Measurements from ENCODE around the gene KCNJ15.

The KCNJ15 gene

DNA sequence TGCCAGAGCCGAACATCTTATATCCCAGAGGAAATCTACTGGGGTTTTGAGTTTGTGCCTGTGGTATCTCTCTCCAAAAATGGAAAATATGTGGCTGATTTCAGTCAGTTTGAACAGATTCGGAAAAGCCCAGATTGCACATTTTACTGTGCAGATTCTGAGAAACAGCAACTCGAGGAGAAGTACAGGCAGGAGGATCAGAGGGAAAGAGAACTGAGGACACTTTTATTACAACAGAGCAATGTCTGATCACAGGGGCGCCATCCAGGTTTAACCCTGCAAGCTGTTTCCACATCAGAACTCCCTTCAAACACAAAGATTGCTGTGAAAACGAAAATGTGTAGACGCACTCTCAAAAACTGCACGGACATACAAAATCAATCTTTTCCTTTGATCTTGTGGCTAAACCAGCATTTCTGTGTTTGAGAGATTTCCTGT, 43.4 kb downstream of the KCNJ15 start:
- no peak for DNase-seq

DNA sequence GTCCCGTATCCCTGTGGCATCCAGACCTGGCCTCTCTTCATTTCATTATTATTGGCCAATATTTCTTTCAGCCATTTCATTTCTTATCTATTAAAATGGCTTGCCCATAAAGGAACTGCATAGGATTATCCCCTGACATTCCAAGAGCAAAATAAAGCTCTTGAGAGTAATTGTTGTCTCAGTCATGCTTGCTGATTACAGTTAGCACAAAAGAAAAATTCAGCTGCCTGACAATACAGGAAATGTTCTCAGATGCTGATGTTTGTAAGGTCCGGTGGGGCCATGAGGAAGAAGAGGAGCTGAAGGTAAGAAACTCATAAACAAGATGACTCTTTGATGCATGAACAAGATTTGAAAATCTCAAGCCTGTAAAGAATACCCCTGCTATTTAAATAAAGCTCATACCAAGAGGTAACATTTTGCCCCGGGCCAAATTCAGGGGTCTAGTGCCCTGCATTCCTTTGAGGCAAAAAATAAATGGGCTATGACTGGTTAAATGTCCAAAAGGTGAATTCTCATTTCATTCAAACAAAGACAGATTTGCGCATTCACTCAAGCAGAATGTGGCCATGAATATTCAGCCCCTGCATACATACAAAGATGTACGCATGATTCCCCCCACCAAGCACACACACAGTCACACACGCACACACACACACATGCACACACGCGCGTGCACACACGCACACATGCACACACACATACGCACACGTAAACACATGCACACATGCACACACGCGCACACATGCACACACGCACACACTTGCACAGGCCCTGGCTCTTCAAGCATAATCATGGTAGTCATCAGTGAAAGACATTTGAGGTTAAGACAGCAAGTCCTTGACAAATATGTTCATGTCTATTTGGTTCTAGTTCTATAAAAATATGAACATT, 44.8 kb downstream of the KCNJ15 start:
- DNase-seq = no peak

DNA sequence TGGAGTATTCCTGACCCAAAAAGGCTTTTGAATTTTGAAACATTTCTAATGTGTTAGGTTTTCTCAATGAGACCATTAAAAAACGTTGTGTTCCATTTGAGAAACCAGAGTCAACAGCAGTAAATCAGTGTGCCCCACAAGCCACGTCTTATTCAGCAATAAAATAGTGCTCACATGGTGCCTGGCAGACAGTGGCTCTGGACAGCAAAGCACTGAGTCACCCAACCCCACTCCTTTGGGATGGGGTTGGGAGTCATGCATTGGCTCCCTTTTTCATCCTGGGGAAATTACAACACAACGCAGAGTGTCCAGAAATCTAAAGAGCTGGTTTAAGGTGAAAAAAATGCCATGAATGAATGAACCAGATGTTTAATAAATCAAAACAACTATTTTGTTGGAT, 46.5 kb downstream of the KCNJ15 start:
- DNase-seq = no peak

DNA sequence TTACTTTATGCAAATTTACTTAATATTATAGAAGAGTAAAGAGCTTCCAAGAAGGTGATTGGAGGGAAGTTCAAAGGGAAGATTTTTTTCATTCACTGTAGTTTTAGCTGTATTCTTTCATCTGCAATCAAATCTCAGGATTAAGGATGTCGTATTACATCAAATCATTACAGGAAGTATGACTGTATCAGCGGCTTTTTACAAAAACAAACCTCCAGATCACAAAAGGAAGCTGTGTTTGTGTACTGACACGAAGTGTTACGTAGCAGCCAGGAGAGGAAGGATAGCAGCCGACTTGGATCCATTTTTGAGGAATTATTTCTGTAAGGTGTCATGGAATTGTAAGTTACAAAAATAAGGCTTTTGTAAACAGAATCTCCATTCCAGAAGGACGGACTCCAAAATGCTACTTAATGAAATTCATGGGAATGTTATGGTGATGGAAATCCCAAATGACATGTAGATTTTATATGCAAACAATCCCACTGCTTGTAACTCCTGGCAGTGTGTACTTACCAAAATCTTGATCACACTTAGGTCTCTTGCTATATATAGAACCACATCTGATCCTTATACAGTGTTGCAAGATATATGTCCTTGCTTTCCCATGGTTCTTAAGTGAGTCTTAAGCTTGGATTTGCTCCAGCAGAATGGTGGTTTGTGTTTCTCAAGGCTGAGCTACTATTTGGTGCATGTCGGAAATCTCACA, 49.8 kb downstream of the KCNJ15 start:
- DNase-seq = no peak

DNA sequence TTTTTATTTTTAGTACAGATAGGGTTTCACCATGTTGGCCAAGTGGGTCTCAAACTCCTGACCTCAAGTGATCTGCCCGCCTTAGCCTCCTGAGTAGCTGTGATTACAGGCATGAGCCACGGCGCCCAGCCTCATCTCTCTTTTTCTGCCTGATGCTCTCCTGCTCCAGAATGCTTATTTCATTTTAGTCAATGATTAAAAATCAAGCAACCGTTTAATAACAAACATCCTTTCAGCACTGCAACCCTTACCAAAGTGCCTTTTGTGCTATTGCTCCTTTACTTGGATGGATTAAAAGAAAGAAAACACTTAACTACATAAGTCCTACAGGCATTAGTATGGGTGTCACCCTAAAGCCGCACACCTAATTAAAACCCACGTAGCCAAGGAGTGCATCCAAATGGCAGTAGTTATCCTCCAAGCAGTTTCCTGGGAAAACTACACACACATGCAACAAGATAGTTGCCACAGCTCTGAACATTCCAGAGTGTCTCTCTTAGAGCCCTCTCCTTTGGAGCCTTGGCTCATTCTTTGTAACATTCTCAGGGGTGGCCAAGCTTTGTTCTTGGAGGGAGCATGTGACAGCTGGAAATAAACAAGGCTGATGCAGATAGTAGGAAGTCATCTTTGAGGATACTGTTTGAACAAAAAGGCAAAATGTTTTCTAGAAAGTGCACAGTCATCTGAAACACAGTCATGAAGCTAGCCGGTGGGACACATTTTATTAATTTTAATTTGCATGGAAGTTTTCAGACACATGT, 51.2 kb downstream of the KCNJ15 start:
- no peak for DNase-seq

DNA sequence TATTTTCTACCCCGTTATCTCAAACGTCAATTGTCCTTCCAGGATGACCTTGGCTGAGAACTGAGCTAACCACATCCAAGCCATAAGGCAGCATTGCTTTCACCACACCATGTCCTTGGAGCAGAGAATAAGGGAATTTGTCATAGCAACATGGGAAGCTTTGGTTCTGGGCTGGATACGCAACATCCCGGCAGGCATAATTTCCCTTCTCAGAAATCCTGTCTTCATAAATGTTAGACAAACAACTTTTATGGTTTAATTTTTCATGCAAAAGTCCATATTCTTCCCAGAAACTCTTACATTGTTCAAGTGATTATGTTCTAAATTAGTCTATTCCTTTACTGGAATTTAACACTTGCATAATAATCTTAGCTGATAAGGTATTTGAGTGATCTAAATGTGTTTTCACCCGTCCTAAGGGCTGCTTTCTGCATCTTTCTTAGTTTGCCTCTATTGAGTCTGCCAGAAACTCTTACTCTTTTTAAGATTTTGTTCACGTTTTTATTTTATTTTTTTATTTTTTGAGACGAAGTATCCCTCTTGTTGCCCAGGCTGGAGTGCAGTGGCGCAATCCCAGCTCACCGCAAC, 51.8 kb downstream of the KCNJ15 start:
- DNase-seq = no peak

DNA sequence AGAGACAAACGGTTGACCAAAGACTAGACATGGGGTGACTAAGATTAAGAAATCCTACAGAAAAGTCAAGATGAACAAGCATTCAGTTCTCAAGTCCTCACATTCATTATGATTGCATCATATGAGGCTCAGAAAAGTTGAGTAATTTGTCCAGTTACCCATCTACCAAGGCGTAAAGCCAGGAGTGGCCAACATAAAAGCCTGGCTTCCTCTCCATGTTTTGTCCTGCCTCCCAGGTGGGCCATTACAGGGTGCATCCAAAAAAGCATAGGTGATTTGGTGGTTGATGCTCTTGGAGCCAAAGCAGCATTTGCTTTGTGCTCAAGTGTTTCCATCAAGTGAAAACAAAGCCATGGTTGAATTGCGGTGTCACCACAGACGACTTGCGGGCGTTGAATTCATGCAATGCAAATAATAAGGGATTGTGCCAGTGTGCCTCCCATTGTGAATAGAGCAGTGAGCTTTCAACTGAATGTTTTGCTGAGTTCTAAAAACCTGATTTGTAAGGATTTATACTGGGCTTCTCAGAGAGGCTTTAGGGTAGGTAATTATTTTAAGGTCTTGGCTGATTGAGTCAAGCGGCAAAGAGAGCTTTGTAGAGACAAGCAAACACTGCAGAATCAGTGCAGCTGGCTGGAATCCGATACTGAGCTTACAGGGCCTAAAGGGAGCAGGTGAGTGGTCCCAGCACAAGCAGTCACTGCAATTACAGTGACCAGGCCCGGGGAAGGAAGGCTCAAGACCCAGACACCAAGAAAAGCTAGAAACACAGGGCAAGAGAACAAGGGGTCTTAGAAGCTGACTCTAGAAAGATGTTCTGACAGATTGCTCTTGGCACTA, 54.1 kb downstream of the KCNJ15 start:
- no peak for DNase-seq

DNA sequence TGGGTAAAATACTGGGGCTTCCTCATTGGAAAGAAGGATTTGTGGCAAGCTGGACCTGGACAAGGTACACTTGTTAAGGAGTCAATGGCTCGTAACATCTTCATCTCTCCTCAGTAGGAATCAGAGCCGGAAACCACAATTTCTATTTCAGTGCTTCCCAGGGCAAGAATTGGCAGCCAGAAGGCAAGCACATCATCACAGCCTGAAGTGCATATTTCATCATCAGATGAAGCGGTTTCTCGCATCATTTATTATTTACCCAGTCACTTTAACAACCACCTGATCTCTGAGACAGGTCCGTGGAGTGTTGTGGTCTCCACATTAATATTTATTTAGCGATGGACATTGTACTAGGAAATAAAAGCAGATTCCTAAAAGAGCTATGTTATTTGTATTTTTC, 55.0 kb downstream of the KCNJ15 start:
- no peak for DNase-seq

DNA sequence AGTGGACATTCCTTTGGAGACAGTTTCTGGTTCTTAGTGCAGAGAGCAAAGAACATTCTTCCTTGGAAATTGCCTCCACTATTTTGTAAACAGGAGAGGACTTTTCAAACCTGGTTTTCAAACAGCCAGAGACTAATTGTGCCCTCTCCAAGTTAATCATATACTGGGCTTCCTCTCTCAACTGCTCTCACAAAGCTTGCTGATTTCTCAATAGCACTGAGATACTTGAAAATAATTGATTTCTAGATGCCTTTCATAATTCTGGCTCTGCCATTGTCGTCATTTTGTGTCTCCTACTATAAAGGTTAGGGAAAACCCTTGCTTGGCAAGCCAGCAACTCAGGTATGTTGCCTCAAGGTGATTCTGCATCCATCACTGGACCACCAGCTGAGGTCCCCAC, 56.0 kb downstream of the KCNJ15 start:
- DNase-seq = no peak

DNA sequence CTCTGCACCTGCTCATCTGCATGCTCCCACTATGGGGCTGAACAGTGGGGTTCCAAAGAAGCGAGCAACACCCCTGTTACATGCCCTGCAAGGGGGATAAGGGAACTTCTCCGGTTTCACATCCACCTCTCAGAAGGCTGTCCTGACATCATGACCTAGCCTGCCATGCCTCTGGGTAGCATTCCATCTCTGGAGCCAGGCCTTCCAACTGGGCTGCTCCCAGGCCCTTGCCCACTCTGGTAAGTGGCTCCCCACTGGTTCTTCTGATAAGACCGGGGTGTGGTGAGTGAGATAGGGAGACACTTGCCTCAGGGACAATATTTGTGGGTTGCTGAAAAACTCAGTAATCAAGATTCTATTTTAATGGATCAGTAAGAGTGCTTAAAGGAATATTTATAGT, 57.8 kb downstream of the KCNJ15 start:
- no peak for DNase-seq

DNA sequence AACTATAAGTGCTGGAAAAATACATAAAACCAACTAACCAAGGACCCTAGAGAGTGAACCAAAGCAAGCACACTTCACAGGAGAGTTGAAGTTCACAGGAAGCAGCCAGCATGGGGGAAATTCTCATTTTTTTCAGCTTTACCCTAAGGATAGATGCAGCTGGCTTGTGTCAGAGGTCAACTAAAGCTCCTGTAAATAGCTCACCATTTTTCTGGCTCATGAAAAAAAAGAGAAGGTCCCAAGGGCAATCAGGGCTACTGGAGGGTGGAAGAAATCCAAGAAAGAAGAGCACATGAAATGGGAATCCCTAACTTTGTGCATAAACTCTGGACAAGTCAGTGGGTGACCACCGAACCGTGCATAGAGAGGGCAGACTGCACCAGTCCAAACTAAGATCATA, 58.3 kb downstream of the KCNJ15 start:
- no peak for DNase-seq

DNA sequence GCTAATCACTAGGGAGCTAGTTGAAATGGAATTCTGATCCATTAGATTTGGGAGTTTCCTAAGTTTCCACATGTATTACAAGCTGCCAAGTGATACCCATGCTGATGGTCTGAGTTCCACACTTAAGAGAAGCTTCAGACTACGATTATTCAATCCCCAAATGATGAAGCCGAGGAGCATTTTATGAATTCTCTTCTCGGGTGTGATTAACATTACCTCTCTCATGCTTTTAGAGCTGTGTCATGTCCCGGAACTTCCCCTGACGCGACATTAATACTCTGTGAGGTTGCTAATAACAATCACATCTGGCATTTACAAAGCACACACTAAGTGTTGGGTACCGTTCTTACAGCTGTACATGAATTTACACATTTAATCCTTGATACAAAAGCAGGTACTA, 63.0 kb downstream of the KCNJ15 start:
- DNase-seq = no peak

DNA sequence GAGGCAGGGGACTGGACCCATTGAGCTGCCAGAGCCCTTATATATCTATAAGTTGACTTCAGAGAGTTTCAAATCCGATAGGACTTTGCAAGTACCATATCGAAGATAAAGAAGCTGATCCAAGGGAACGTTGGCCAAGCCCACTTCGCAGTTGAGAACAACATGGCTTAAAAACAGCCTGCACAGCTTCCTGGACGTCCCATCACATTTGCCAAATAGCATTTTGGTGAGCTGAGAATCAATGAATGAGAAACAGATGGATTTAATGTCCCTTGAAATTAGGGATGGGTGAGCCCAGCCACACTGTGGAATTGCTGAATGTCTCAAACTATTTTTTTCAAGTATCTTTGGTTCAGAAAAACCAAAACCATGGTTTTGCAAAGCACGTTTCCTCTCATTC, 64.8 kb downstream of the KCNJ15 start:
- DNase-seq = peak in 1 of 2 experiments; percentile 25

DNA sequence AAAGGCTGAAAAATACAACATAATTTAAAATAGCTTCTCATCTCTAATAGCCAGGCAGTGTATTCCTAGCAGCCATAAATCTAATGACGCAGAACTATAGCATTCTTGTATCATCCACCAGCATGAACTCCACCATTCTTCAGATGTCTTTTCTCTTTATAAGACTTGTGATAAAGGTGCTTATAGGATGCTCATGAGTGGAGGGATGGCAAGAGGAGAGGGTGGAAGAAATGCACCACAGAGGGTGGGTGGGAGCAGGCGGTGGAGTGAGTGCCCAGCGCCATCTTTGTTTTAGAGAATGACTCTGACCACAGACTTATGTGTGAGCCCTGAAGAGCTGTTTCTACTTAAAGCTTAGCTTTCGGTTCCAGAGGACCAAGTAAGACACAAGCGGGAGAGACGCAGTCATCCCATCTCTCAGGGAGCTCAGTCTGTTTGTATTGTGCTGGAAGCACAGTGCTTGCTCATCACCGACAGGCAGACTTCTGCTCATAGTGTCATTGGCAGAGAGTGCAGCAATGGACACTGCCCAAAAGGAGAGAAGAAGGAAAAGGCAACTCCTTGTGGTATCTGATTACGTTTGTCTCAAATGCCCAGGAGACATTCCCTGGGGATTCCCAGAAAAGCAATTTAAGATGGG, 65.6 kb downstream of the KCNJ15 start:
- peak in 1 of 2 experiments; percentile 14 for DNase-seq

DNA sequence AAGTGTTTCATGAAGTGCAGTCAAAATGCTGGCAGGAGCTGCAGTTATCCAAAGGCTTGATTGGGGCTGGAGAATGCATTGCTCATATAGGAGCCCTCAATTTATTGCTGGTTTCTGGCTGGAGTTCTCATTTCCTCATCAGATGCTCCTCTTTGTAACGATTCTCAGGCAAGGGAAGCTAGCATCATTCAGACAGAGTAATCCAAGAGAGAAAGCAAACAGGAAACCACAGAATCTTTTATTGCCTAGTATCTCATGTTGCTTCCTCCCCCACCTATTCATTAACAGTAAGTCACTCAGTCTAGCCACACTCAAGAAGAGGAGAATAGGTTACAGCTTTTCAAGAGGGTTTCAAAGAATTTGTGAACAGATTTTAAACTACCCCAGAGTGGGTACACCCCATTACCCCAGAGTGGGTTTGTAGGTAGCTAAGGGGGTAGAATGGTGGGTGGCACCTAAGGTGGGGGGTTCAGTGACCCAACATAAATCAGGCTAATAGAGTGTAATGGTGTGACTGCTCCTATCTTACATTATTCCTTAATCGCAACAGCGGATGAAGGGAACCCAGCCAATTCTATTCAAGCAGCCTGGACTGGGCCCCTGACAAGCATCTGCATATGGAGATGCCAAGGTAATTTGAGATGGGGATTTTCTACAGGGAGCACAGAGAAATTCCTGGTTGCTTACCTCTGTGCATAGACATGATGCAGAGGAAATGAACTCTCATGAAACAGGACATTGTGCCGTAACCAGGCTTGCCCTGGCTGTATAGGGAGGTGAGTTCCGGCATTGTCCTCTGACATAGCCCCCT, 67.1 kb downstream of the KCNJ15 start:
- DNase-seq = peak; percentile 12 to 73

DNA sequence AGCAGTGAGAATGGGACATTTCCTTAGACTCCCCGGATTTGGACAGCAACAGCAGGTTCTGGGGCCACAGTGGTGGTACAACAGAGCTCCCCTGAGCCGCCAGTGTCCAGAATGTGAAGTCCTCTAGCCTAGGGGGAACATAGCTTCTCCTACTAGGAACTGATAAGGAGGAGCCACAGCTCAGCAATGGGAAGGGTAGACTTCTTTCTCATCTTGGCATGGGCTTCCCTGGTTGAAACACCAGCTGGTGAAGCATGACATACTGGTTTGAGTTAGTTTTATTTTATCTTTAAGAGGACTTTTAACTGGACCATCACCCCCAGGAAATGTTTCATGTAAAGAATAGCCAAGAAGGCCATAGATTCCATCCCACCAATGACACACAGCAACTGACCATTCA, 68.4 kb downstream of the KCNJ15 start:
- no peak for DNase-seq

DNA sequence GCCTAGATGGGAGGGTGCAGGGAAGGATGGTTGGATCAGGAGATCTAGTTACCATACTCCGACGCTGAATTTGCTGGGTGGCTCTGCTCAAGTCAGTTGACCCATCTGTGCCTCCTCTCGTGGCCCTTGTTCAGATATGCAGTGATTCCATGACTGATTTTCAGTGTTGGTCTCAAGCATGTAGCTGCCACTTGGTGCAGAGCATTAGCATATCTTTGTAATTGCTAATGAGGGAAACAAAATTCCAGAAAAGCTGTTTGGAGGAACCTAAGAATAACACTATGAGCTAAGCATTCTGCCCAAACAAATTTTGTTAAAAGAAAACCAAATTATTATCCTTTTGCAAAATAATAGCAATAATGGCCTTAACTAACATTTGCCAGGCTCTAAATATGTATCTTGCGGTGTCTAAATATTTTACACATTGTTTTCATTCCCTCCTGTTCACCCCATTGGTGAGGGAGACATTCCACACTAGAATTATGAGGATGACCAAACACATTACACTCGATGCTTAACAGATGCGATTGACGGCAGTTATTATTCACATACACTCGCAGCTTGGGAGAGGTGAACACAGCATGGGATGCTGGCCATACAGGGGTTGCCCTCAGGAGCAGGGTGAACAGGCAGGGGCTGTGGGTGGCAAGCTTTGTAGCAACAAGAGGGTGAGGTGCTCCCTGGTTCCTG, 69.1 kb downstream of the KCNJ15 start:
- DNase-seq = no peak

DNA sequence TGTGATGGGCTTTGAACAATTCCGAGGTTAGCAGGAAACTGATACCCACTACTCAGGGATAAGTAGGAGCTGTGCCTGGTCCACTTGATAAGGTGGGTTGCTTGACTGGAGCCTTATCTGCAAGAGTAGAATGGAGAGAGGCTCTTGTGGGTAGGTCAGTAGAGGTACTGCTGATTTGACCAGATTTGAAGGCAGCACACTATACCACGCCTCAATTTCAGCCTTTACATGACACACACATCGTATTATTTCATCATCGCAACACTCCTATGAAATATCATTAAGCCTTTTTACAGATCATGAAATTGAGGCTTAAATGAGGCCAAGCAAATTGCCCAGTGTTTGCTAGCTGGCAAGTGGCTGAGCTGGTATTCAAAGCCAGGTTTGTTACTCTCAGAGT, 69.6 kb downstream of the KCNJ15 start:
- DNase-seq = no peak

DNA sequence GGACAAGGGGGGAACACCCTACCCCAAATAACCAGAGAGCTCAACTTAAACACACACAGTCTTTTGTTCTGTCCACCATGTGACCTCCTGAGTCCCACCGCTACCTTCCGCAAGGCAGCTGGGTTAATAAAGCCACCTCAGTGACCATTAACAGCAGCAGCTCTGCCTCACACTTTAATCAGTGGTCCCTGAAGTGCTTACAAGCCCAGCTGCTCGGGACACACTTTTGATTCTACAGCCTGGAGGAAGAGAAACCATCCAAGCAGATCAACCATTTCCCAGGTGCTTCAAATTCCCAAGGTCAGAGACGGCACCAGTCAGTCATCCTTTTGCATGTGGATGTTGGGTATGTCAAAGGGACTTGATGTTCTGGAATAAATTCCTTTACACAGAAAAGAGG, 70.1 kb downstream of the KCNJ15 start:
- DNase-seq = no peak

DNA sequence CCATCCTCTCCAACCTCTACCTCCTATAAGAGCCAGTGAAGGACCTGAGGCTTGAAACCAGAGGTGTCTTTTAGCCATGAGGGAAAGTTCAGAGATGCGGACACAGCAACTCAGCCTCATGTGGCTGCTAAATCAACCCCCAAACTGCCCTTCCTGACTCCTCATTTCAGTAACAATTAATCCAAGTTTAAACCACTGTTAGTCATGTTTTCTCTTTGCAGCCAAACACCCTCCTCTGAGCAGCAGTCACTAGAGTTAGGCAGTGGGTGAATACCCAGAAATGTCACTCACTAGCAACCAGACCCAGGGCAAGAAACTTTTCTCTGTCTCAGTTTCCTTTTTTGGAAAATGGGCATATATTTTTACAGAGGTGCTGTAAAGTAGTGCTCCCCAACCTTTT, 71.2 kb downstream of the KCNJ15 start:
- DNase-seq = no peak

All from NCI-H446 (cell line).